Panc1 (cell line): ENCODE results near the gene PACSIN3.

Experiments
- REST ChIP-seq, 2 experiments: IDR thresholded peaks; 2 replicates each; pipeline ENCODE4 v1.6.1; 2011 to 2012; ENCODE audit warnings: low read depth in 2 of 2, control low read depth in 1 of 2, low read length in 1 of 2, mild to moderate bottlenecking in 1 of 2, moderate library complexity in 1 of 2; ENCODE audit not compliant: insufficient read depth in 1 of 2
- SIN3A ChIP-seq: IDR thresholded peaks from 2 replicates; pipeline ENCODE4 v1.6.1; 2012; ENCODE audit warnings: low read depth, mild to moderate bottlenecking, low read length, moderate library complexity, borderline replicate concordance; ENCODE audit not compliant: insufficient read depth
- TF ChIP-seq, protein P1 (sequence below): fragments of 450-650 bp; IDR thresholded peaks from 2 replicates; pipeline ENCODE4 v1.5.1; 2017; ENCODE audit warnings: mild to moderate bottlenecking

DNA sequence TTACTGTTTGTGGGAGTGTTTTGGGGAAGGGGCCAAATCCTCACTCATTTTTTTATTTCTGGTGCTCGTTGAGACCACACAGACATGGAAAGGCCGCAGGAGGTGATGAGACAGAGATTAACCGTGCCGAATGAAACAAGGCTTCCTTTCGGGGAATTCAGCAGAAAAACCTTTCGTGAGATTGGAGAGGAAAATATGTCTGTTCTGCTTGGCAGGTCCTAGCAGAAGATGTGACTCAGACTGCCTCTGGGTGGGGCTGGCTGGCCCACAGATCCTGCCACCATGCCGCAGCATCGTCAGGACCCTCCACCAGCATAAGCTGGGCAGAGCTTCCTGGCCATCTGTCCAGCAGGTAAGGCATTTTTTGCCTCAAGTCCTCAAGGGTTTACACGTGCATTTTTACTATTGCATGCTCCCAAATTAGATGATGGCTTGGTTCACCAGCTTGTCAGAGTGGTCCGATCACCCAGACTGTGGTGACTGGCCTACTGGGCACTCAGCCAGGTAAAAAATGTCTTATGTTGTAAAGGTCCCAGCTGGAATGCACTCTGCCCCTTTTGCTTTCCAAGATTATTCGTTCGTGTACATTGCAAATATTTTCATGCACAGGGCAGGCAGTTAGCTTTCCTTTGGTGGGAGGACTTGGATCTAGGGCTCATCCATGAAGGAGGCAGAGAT is 30.0 kb upstream of the PACSIN3 start:
- TF ChIP-seq REST (IDR thresholded peaks at IDR 0.05; ENCODE audit: insufficient read depth in 1 of 2, low read depth in 2 of 2, low read length in 1 of 2) (no peak), SIN3A (no peak)
- TF ChIP-seq, protein P1, sequence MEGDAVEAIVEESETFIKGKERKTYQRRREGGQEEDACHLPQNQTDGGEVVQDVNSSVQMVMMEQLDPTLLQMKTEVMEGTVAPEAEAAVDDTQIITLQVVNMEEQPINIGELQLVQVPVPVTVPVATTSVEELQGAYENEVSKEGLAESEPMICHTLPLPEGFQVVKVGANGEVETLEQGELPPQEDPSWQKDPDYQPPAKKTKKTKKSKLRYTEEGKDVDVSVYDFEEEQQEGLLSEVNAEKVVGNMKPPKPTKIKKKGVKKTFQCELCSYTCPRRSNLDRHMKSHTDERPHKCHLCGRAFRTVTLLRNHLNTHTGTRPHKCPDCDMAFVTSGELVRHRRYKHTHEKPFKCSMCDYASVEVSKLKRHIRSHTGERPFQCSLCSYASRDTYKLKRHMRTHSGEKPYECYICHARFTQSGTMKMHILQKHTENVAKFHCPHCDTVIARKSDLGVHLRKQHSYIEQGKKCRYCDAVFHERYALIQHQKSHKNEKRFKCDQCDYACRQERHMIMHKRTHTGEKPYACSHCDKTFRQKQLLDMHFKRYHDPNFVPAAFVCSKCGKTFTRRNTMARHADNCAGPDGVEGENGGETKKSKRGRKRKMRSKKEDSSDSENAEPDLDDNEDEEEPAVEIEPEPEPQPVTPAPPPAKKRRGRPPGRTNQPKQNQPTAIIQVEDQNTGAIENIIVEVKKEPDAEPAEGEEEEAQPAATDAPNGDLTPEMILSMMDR, result no peak
